CD14-positive monocyte (primary cell): ENCODE data around the gene LILRA5. TPM values are rescaled to one million over a fixed set of nuclear protein-coding genes. Genes with fewer than 3 reads are reported as not detected.
"Not testable (repeated sequence)": the region's sequence is repeated elsewhere in the genome, so short reads cannot be mapped to it uniquely, and the experiment has no call there.

Experiments used
- DNase-seq, 3 donors: peaks; one replicate each; pipeline ENCODE4 v3.0.0-alpha.2; 2011 to 2022
- H2AFZ ChIP-seq: 2 replicates; pipeline ENCODE4 v1.6.0; 2012; ENCODE audit warnings: mild to moderate bottlenecking, low read depth, low read length, inconsistent platforms; ENCODE audit not compliant: insufficient read depth, poor library complexity, severe bottlenecking
- H3K27ac ChIP-seq, 2 donors: 1 replicate in 1 of 2; 2 replicates in 1 of 2; pipeline ENCODE4 v1.5.1; 2012 to 2013; ENCODE audit warnings: low read length in 2 of 2, control low read depth in 1 of 2, inconsistent platforms in 1 of 2, low read depth in 1 of 2, mild to moderate bottlenecking in 1 of 2
- H3K27me3 ChIP-seq, 2 donors: one replicate each; pipeline versions ENCODE4 v1.6.0 to v1.6.1; 2011 to 2013; ENCODE audit warnings: low read length in 2 of 2; ENCODE audit not compliant: control insufficient read depth in 2 of 2, insufficient read depth in 2 of 2
- H3K36me3 ChIP-seq, 2 donors: replicated peaks in 1 of 2; 1 replicate in 1 of 2; 2 replicates in 1 of 2; pipeline versions ENCODE4 v1.5.1 to v1.6.1; 2012 to 2013; ENCODE audit warnings: low read length in 2 of 2, control low read depth in 1 of 2, inconsistent platforms in 1 of 2, mild to moderate bottlenecking in 1 of 2; ENCODE audit not compliant: insufficient read depth in 2 of 2, control insufficient read depth in 1 of 2
- H3K4me1 ChIP-seq, 2 donors: 1 replicate in 1 of 2; 2 replicates in 1 of 2; pipeline versions ENCODE4 v1.5.1 to v1.6.1; 2012 to 2013; ENCODE audit warnings: low read length in 2 of 2, control low read depth in 1 of 2, inconsistent platforms in 1 of 2, mild to moderate bottlenecking in 1 of 2, moderate library complexity in 1 of 2; ENCODE audit not compliant: insufficient read depth in 2 of 2, control insufficient read depth in 1 of 2
- H3K4me2 ChIP-seq: replicated peaks from 2 replicates; pipeline ENCODE3; 2012; ENCODE audit warnings: low read length, moderate library complexity, mild to moderate bottlenecking; ENCODE audit not compliant: poor library complexity, severe bottlenecking; ENCODE audit errors: extremely low read depth
- H3K4me3 ChIP-seq, 3 experiments: fragments of 200-600 bp in 1 of 3; sonication (generic) in 1 of 3; replicated peaks in 1 of 3; 1 replicate in 2 of 3; 2 replicates in 1 of 3; pipeline ENCODE4 v1.5.1; 2011 to 2013; ENCODE audit warnings: low read length in 3 of 3, mild to moderate bottlenecking in 3 of 3, control low read depth in 2 of 3, low read depth in 2 of 3, inconsistent platforms in 1 of 3, moderate library complexity in 1 of 3
- H3K79me2 ChIP-seq: 2 replicates; pipeline ENCODE4 v1.6.0; 2012; ENCODE audit warnings: mild to moderate bottlenecking, control low read depth, inconsistent platforms, low read length, moderate library complexity; ENCODE audit not compliant: insufficient read depth
- H3K9ac ChIP-seq: 2 replicates; pipeline ENCODE4 v1.6.0; 2017; ENCODE audit warnings: low read length, mild to moderate bottlenecking; ENCODE audit not compliant: insufficient read depth, poor library complexity, severe bottlenecking
- H3K9me3 ChIP-seq, 2 donors: replicated peaks in 1 of 2; 1 replicate in 1 of 2; 2 replicates in 1 of 2; pipeline versions ENCODE4 v1.5.1 to v1.6.1; 2012 to 2013; ENCODE audit warnings: low read length in 2 of 2, control low read depth in 1 of 2; ENCODE audit not compliant: control insufficient read depth in 1 of 2, insufficient read depth in 1 of 2
- H4K20me1 ChIP-seq: 2 replicates; pipeline ENCODE4 v1.6.0; 2012; ENCODE audit warnings: mild to moderate bottlenecking, low read length, control low read depth, moderate library complexity; ENCODE audit not compliant: insufficient read depth
- H3K27ac Mint-ChIP-seq, 7 donors: one replicate each; pipeline ENCODE4 v1.8.0; 2020; ENCODE audit warnings: mild to moderate bottlenecking in 7 of 7, mixed read lengths in 7 of 7, moderate library complexity in 6 of 7, inconsistent platforms in 2 of 7
- H3K27me3 Mint-ChIP-seq, 3 donors: one replicate each; pipeline ENCODE4 v1.8.0; 2021 to 2022; ENCODE audit warnings: low read depth in 3 of 3, mild to moderate bottlenecking in 3 of 3, mixed read lengths in 3 of 3, moderate library complexity in 3 of 3, inconsistent platforms in 1 of 3
- H3K36me3 Mint-ChIP-seq, 2 donors: one replicate each; pipeline ENCODE4 v1.8.0; 2020; ENCODE audit warnings: mixed read lengths in 2 of 2, inconsistent platforms in 1 of 2, mild to moderate bottlenecking in 1 of 2
- H3K4me1 Mint-ChIP-seq: one replicate; pipeline ENCODE4 v1.8.0; 2020; ENCODE audit warnings: mild to moderate bottlenecking, mixed read lengths
- H3K4me3 Mint-ChIP-seq, 2 donors: one replicate each; pipeline ENCODE4 v1.8.0; 2020; ENCODE audit warnings: mild to moderate bottlenecking in 2 of 2, mixed read lengths in 2 of 2, moderate library complexity in 1 of 2
- H3K9me3 Mint-ChIP-seq, 7 donors: one replicate each; pipeline ENCODE4 v1.8.0; 2020 to 2022; ENCODE audit warnings: mixed read lengths in 7 of 7, mild to moderate bottlenecking in 6 of 7, moderate library complexity in 6 of 7, inconsistent platforms in 2 of 7
- WGBS: methylation state at CpG from one replicate; pipeline ENCODE4 v1.1.5; 2013; ENCODE audit warnings: missing lambda C conversion rate; ENCODE audit not compliant: insufficient coverage; 5-methylcytosine and 5-hydroxymethylcytosine counted together
- intact Hi-C, 2 donors: fragments of 100-400 bp; cut with micrococcal nuclease; formaldehyde crosslinking; loops; one replicate each; pipeline versions ENCODE4 v1.15.0 to v1.15.1; 2023
- polyA plus RNA-seq, 3 donors: library from polyadenylated mRNA; depleted of rRNA in 1 of 3; unstranded in 2 of 3; stranded (reverse) in 1 of 3; fragments of 300-500 nt in 2 of 3; fragments of >200 nt in 1 of 3; fragmentation: Illumina TruSeq in 2 of 3; gene quantifications; 1 replicate in 2 of 3; 2 replicates in 1 of 3; pipeline ENCODE4 v1.2.3, GENCODE V29; 2012 to 2021
- TF ChIP-seq, protein P1 (sequence below): fragments of 200-600 bp; IDR thresholded peaks from one replicate; pipeline ENCODE4 v1.8.0; 2022; ENCODE audit warnings: antibody characterized with exemption, mild to moderate bottlenecking

LILRA5 gene
- polyA plus RNA-seq, 3 donors: 348 to 580 (median 516) TPM

DNA sequence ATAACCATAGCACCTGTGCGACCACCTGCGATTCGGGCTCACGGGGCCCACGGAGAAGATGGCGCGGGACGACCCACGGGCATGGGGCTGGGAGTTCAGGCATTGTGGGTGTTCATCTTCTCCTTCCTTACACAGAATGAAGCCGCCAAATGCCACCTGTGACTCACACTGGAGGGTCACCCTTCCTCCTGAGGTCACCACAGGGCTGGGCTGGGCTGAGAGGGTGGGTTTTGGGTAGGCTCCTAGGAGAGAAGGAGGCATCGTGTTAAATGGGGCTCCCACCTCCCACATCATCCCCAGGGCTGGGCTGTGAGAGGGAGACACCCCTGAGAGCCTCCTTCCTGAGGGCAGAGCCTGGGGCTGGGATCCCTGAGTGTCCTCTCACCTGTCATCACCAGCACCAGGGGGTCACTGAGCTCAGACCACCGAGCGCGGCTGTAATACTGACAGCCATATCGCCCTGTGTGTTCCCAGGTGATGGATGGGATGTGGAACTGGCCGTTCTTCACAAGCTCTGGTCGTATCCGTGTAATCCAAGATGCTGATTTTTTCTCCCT is 33.5 kb downstream of the LILRA5 start:
- peak overlapping the region; percentile 57 to 90 (median 72) for H3K4me3 ChIP-seq
- Mint-ChIP-seq H3K27ac (peak overlapping the region; percentile 95 to 100 (median 99)), H3K4me3 (peak overlapping the region; percentile 99), H3K4me1 (peaks cover 91% of the 10 kb centered on the region), H3K27me3 (no peaks in the 10 kb centered on the region), H3K36me3 (peaks cover 52 to 59% of the 10 kb centered on the region in 2 donors), H3K9me3 (peaks cover 0 to 3% (median 0%) of the 10 kb centered on the region in 7 donors)
- H2AFZ ChIP-seq: no peak overlapping the region
- peak overlapping the region; percentile 79 to 94 for H3K27ac ChIP-seq
- WGBS: no CpG with 5 or more reads among the region's 18 CpGs
- peaks cover 46% of the 10 kb centered on the region for H3K79me2 ChIP-seq
- intact Hi-C loops: loop anchor here in 1 of 2 donors (5.0 kb wide), 1 partner anchor 33 kb away; the partner anchor contains the start of gene LILRA5
- no peaks in the 10 kb centered on the region for H3K27me3 ChIP-seq
- peaks cover 51% of the 10 kb centered on the region for H4K20me1 ChIP-seq
- H3K4me1 ChIP-seq: peaks cover 75 to 91% of the 10 kb centered on the region in 2 donors
- peak in 2 of 3 donors; percentile 40 to 60 for DNase-seq
- TF ChIP-seq, protein P1, sequence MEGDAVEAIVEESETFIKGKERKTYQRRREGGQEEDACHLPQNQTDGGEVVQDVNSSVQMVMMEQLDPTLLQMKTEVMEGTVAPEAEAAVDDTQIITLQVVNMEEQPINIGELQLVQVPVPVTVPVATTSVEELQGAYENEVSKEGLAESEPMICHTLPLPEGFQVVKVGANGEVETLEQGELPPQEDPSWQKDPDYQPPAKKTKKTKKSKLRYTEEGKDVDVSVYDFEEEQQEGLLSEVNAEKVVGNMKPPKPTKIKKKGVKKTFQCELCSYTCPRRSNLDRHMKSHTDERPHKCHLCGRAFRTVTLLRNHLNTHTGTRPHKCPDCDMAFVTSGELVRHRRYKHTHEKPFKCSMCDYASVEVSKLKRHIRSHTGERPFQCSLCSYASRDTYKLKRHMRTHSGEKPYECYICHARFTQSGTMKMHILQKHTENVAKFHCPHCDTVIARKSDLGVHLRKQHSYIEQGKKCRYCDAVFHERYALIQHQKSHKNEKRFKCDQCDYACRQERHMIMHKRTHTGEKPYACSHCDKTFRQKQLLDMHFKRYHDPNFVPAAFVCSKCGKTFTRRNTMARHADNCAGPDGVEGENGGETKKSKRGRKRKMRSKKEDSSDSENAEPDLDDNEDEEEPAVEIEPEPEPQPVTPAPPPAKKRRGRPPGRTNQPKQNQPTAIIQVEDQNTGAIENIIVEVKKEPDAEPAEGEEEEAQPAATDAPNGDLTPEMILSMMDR: no peak
- H3K4me2 ChIP-seq: peak overlapping the region; percentile 86
- H3K36me3 ChIP-seq: peaks cover 52 to 56% of the 10 kb centered on the region in 2 donors
- H3K9me3 ChIP-seq: no peaks in the 10 kb centered on the region
- H3K9ac ChIP-seq: peak overlapping the region; percentile 78

DNA sequence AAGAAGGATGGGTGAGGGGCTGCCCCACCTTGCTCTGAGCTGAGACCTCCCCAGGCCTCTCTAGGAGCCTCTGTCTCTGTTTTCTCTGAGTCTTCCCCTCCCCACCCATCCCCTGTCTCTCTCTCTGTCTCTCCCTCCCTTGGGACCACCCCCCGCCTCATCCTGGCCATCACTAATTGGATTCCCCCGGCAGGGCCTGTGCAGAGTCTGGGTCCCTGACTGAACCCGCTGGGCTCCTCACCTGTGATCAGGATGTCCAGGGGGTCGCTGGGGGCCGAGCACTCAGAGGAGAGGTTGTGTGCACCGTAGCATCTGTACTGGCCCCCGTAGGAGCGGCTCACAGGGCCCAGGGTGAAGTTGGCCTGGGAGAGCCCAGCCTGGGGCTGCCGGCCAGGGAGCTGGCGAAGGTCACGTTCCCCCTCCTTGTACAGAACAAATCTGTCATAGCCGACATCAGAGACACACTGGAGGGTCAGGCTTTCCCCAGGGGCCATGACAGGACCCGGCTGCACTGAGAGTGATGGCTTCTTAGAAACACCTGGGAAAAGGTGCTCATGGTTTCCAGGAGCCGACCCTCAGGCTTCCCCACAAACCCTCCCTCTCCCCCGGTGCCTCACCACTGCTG is 34.3 kb downstream of the LILRA5 start:
- Histone ChIP-seq H3K4me1 (peaks cover 77 to 91% of the 10 kb centered on the region in 2 donors), H3K9ac (peak overlapping the region; percentile 78), H3K27ac (peak overlapping the region in 1 of 2 donors; percentile 94), H4K20me1 (peaks cover 55% of the 10 kb centered on the region), H3K4me2 (peak overlapping the region; percentile 86), H3K36me3 (peaks cover 60 to 64% of the 10 kb centered on the region in 2 donors), H3K4me3 (peak overlapping the region; percentile 57 to 90 (median 72)), H3K79me2 (peaks cover 46% of the 10 kb centered on the region)
- Mint-ChIP-seq H3K27ac (peak overlapping the region in 6 of 7 donors; percentile 87 to 99 (median 97)), H3K4me1 (peaks cover 92% of the 10 kb centered on the region), H3K4me3 (peak overlapping the region; percentile 99), H3K36me3 (peaks cover 58 to 67% of the 10 kb centered on the region in 2 donors)
- not testable (repeated sequence) for H3K27me3 Mint-ChIP-seq, H3K9me3 ChIP-seq, H3K27me3 ChIP-seq, H3K9me3 Mint-ChIP-seq, DNase-seq, H2AFZ ChIP-seq
- intact Hi-C loops: loop anchor here in 1 of 2 donors (5.0 kb wide), 1 partner anchor 34 kb away; the partner anchor contains the start of gene LILRA5
- WGBS: 96% methylated on average over 13 of the region's 15 CpGs

DNA sequence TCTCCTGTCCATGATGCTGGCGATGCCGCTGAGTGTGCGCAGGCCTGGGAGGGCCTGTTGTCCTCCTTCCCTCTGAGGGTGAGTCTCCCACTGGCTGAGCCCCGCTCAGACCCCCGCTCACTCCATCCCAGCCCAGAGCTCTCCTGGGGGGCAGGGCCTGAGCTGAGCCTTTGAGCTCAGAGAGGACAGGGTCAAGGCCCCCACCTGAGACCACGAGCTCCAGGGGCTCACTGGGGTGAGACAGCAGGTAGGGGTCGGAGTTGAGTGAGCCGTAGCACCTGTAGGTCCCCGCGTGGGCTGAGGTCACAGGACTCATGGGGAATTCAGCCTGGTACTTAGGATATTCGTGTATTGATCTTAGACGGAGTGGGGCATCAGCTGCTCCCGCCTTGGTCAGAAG is 34.9 kb downstream of the LILRA5 start:
- Histone ChIP-seq H4K20me1 (peaks cover 55% of the 10 kb centered on the region), H3K9ac (peak overlapping the region; percentile 40), H3K4me1 (peaks cover 77 to 91% of the 10 kb centered on the region in 2 donors), H3K4me2 (peak overlapping the region; percentile 86), H3K27ac (peak overlapping the region; percentile 41 to 94), H3K79me2 (peaks cover 46% of the 10 kb centered on the region), H3K36me3 (peaks cover 60 to 66% of the 10 kb centered on the region in 2 donors), H3K4me3 (peak overlapping the region in 2 of 3 experiments; percentile 15 to 90)
- peaks cover 92% of the 10 kb centered on the region for H3K4me1 Mint-ChIP-seq
- not testable (repeated sequence) for H3K27me3 ChIP-seq, H3K27me3 Mint-ChIP-seq, DNase-seq, H3K9me3 Mint-ChIP-seq, H2AFZ ChIP-seq, H3K9me3 ChIP-seq
- peak overlapping the region in 6 of 7 donors; percentile 41 to 87 (median 70) for H3K27ac Mint-ChIP-seq
- peaks cover 60 to 72% of the 10 kb centered on the region in 2 donors for H3K36me3 Mint-ChIP-seq
- intact Hi-C loops: loop anchor here in 1 of 2 donors (5.0 kb wide), 1 partner anchor 34 kb away; the partner anchor contains the start of gene LILRA5
- peak overlapping the region; percentile 60 to 99 for H3K4me3 Mint-ChIP-seq
- 99% methylated on average over 11 of the region's 13 CpGs for WGBS
